ENCODE results near the gene ST3GAL4.
A peak's percentile ranks its signal among the peaks of the same experiment; 100 is the strongest.
"Not testable (repeated sequence)": the region's sequence is repeated elsewhere in the genome, so short reads cannot be mapped to it uniquely, and the experiment has no call there.

Gene ST3GAL4

DNA sequence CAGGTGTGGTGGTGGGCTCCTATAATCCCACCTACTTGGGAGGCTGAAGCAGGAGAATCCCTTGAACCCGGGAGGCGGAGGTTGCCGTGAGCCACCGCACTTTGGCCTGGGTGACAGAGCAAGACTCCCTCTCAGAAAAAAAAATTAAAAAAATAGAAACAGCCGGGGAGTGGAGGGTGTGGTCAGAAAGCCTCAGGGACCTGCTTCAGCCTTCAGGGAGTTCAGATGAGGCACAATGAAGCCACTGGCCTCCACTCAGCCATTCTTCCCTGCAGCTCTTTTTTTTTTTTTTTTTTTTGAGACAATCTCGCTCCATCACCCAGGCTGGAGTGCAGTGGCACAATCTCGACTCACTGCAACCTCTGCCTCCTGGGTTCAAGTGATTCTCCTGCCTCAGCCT, 8.5 kb upstream of the ST3GAL4 start:
- DNase-seq (ENCODE audit: low spot score), result not testable (repeated sequence)

DNA sequence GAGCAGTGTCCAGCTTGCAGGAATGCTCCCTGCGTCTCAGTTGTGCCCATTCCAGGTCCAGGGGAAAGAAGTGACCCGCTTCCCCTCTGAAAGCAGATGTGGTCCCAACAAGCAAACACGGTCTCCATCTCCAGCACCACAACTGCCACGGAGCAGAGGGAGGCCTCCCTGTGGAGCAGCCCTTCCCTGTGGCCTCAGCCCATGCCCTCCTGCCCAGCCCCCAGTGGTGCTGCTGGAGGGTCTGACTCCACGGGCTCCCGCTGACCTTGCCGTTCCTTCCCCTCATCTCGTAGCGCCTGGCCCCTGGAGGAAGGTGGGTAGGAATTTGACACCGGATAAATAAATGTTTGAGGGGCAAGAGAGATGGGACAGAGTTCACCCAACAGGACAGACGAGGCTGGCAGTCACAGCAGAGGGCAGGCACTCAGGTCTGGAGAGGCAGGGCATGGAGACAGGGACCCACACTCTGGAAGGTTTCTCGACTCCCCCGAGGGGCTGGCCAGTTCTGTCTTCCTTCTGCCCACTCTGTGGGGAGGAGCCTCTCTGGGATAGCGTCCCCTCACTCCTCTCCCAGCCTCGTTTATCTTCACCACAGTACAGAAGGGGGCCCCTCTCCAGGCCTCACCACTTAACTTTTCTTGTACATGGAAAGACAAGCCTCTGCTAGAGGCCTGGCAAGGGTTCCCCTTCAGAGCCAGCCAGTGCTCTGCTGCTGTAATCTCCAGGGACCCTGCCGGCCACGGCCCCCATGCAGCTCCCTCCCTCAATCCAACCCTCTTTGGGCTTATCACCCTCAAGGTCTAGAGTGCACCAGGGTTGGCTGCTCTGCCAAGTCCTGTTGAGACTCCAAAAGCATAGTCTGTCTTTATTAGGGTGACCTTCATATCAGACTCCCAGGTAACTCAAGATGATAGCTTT, 7.5 kb upstream of the ST3GAL4 start:
- no peak for DNase-seq (ENCODE audit: low spot score)

DNA sequence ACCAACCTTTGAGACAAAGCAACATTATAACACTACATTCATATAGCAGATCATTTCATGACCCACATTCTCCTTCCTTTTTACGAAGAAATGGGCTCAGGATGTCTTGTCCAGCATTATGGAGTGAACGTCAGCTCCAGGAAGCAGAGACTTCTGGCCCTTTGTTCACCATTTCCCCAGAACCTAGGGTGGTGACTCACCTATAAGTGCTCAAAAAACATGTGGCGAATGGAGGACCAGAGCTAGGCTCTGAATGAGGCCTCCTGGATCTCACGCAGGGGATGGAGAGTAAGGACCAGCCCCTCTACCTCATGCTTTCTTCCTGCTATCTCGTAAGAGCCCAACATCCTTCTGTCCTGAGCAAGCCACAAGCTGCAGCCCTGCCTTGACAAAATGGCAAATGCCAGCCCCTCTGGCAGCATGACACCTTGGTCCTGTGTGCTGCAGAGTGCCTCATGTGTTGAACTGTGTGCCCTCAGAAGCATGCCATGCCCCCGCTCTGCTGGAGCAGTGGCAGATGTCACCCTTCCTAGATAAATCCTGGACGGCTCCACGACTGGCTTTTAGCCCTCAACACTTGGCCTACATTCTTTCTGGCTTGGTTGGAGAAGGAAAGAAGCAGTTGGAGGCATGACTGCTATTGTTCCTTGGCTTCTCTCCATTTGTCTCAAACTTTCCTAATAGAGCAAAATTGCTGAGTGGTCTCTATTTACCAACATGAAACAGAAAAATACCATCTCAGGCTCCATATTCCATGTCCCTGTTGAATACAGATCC, 6.5 kb upstream of the ST3GAL4 start:
- DNase-seq (ENCODE audit: low spot score), result peak; percentile 9

DNA sequence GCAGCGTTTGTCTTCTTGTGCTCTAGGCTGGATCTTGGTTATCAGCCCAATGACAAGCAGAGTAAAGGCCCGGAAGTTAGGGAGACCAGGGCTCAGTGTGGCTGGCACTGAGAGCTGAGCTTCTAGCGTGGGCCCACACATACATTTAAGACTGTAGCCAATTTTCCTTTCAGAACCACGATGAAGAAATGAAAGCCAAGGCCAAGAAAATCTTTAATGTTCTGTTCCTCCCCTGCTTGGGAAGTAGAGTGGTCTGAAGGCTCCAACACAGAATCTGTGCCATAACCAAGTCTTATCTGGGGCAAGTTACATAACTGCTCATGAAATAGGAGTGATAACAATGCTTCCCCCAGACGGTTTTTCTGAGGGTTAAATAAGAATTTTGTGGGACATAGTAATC, 4.7 kb upstream of the ST3GAL4 start:
- DNase-seq (ENCODE audit: low spot score), result no peak

DNA sequence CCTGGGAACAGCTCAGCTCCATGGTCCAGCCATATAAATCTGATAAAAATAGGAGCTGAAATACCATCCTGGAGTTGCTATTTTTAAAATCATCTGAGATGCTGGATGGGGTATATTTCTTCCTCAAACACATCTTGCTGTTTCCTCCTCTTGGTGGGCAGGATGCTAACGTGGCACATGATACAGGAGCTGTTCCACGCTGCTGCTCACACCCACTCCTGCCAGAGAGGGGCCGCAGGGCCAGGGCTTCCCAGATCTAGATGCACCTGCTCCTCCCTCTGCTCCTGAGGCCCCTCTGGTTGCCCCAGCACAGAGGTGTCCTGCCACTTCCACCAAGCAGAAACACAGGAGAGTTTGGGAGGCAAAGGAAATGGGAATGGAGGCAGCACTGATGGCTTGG, 3.3 kb upstream of the ST3GAL4 start:
- DNase-seq (ENCODE audit: low spot score), result no peak

DNA sequence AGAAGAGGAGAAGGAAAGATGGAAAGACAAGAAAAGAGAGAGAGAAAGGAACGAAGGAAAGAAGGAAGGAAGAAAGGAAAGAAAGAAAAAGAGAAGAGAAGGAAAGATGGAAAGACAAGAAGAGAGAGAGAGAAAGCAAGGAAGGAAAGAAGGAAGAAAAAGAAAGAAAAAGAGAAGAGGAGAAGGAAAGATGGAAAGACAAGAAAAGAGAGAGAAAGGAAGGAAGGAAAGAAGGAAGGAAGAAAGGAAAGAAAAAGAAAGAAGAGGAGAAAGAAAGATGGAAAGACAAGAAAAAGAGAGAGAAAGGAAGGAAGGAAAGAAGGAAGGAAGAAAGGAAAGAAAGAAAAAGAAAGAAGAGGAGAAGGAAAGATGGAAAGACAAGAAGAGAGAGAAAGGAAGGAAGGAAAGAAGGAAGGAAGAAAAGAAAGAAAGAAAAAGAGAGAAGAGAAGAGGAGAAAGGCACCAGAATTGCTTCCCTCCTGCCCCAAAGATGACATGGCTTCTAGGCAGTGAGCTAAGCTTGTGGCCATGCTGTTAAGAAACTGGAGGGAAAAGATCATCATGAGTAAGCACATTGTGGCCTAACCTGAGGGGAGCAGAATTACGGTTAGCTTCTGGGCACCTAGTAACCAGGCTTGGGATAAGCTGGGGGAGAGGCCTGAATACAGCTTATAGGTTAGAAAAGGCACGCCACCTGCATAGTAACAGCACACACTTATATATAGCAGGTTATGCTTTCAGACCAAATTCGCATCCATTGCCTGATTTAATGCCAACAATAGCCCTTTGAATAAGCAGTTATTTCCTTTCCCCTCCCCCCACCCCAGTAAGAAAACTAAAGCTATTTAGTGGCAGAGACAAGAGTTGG, 2.3 kb upstream of the ST3GAL4 start:
- DNase-seq (ENCODE audit: low spot score), result no peak

DNA sequence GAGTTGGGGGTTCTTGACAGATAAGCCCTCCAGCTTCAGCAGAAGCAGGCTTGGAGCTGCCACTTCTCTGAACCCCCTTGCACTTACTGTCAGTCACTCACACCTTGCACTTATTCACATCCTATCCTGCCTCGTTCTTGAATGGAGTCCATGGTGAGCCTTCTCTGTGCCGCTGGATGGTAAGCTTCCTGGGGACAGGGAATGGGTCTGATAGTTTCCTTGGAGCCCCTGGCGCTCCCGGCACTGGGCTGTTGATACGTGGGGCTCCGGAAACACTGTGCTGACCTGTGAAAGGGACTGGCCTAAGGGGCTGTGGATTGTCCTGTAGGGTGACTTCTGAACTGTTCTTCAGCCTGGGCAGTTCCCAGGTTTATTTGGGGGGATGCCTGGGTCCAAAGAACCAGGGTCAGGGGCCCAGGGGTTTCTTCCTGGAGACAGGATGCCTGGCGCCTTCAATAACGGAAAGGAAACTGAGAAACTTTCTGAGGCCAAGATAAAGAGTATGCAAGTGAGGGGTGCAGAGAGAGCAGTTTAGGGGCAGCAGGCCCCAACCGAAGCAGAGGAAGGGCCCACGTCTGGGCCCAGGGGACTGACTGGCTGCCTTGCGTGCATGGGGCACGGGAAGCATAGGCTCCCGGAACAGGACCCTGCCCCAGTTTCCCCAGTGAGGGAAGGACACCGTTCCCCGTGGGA, 709 bp upstream of the ST3GAL4 start:
- DNase-seq (ENCODE audit: low spot score), result no peak

DNA sequence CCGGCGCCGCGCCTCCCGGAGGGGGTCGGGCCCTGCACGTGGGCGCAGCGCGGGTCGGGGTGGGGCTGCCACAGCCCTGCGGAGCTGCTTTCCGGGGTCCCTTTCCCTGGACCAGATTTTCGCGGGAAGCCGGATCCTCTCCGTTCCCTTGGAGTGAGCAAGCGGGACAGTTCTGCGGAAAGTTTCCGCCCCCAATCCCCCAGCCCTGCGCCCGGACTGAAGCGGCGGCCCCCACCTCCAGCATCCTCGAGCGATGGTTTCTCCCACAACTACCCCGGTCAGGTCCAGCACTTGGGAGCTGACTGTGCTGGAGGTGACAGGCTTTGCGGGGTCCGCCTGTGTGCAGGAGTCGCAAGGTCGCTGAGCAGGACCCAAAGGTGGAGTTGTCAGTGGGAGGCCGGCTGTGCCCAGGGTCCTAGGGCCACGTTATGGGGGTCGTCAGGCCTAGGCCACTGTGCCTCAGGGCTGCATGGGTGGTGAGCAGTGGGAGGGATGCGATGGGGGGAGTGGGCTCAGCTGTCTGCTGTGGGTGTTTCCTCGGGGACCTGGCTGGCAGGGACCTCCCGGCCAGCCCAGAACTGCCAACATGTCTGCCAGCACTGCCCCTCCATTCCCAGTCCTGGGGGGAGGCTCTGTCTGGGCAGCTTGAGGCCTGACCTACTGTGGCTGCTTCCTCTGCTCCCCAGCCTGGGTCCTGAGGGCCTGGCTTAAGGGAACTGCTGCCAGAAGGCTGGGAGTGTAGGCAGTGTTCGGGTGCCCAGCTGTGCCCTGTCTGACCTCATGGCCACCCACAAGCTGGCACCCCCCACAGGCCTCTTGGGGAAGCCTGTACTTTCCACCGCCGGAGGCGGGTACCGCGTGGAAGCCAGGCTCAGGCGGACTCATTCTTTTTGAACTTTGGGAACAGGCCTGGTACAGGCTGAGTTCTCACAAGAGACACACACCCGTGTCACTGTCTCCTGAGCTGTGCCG, 726 bp downstream of the ST3GAL4 start:
- DNase-seq (ENCODE audit: low spot score), result peak; percentile 94

DNA sequence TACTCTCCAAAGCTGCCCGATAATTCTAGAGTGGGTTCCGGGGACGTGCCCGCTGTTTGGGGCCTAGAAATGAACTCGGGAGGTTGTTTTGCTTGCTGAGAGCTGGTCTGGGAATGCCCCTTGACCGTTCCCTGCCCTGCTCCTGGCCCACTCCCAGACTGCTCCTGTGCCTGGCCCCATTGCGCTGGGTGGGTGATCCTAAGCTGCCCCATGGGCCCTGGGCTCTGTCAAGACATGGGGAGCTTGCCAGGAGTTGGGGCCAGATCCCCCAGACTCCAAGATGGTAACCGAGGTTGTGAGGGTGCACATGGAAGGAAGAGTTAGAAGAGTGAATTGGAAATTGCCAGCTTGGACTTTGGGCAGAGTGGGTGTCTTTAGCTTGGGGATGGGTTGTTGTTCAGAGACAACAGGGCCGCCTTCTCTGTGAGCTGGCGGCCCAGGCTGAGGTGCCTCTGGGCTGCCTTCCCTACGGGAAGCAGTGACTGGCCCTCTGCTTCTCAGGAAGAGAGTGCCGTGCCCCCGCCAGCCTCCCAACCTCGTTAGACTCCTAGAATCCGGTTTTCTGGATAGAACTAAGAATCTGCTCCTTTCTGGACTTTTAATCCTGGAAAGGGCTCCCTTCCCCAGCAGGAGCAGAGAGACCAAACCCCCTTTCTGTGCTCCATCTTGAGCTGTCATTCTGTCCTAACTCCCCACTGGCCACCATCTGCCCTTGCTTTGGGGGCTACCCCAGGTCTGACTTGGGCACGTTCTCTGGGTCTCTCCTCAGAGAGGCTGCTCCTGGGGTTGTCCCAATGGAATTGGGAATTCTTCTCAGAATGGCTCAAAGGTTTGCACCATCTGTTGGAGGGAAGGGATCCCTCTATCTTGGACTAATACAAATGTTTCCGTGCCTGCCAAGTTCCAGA, 1.8 kb downstream of the ST3GAL4 start:
- no peak for DNase-seq (ENCODE audit: low spot score)

DNA sequence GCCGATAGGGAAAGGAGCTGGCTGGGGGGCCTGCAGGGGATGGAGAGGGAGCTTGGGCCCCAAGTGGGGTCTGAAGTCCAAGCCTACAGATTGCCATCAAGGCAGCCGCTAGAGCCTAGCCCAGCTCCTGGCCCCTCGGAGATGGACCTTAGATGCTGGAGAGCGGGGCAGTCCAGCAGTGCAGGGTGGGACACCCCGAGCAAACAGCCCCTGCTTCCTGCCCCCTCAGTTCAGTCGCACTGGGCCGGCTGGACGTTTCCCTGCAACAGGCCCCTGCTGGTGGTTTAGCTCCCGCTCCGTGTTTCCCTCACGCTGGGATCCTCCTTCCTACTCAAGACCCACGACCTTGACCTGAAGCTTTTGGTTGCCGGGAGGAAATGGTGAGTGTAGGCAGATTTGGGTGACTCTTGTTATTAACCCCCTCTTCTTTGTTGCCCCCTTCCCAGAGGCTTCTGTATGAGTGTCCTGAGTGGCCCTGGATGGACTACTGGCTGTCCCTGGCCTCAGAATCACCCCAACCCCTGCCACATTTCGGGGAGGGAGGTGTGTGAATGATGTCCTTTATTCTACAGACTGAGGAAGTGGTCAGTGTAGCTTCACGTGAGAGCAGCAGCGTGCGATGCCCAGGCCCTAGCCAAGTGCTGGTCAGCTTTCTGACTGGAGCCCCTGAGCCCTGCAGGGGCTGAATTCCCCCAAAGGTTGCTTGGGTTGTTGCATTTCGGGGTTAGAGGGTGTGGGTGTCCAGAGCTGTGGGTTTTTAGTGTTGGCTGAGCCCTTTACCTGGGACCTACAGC, 2.7 kb downstream of the ST3GAL4 start:
- no peak for DNase-seq (ENCODE audit: low spot score)

DNA sequence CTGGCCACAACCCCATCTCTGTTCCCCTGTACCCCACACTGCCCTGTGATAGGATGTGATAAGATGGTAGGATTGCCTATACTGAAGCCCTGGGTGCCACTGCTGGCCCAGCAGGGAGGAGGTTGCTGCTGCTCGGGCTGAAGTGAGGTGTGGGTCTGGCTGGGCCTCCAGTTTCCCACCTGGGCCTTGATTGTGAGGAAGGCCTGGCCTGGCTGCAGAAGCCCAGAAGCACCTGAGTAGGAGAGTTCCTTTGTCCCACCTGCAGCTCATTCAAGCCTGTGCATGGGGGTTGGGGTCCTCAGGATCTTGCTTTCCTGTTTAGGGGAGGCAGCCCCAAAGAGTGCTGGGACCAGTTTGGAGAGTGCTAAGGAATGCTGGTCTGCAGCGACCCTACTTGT, 3.3 kb downstream of the ST3GAL4 start:
- DNase-seq (ENCODE audit: low spot score), result no peak

DNA sequence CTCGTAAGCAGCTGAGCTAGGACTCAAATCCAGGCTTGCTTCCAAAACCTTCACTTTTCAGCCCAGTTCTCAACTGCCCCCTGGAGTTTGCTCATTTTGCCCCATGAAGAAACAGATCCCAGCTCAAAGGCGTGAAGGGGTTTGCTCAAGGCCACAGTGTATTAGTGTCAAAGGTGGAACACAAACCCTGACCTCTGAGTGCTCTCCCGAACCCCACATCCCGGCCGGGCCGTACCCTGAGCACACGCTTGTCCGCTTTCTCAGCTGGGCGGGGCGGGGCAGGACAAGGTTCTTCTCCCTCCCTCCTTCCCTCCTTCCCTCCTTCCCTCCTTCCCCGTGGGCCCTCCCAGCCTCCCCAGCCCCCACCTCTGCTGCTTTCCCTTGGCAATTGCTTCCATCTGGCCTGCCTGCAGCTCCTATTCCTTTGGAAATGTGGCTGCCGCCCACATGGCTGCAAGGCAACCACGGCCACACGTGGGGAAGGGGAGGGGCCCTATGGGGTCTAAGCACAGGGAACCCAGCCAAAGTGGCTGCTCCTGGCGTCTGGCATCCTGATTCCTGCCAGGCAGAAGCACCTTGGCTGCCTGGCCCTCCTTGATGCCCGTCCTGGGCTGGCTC, 4.1 kb downstream of the ST3GAL4 start:
- peak; percentile 64 for DNase-seq (ENCODE audit: low spot score)

DNA sequence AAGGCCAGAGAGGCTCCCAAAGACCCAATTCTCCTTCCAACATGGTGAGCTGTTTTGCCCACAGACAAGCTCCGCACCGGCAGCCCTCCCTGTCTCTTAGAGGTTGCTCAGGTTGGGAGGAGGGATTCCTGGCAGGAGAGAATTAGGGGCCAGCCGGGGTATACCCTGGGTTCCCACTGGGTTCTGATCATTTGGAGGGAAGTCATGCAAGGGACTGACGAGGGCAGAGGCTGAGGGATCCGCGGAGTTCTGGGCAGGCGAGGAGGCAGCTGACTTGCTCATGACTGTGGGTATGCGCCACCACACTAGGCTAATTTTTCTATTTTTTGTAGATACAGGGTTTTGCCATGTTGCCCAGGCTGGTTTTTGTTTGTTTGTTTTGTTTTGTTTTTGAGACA, 4.6 kb downstream of the ST3GAL4 start:
- DNase-seq (ENCODE audit: low spot score), result peak; percentile 57

DNA sequence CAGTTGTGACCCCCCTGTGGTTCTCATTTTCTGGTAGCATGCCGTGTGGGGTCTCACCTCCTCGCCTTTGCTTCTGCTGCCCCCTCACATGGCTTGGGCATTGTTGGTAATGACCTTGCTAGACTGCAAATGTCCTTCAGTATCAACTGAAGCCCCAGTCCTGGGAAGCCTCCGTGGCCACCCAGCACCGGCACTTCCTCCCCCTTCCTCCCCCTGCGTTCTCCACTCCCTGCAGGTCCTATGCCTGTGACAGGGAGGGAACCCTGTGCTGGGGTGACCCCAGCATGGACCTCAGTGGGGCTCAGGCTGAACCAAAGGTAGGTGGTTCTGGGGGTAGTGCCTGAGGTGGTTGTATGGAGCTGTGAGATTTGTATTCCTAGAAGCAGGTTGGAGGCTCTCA, 5.9 kb downstream of the ST3GAL4 start:
- no peak for DNase-seq (ENCODE audit: low spot score)

DNA sequence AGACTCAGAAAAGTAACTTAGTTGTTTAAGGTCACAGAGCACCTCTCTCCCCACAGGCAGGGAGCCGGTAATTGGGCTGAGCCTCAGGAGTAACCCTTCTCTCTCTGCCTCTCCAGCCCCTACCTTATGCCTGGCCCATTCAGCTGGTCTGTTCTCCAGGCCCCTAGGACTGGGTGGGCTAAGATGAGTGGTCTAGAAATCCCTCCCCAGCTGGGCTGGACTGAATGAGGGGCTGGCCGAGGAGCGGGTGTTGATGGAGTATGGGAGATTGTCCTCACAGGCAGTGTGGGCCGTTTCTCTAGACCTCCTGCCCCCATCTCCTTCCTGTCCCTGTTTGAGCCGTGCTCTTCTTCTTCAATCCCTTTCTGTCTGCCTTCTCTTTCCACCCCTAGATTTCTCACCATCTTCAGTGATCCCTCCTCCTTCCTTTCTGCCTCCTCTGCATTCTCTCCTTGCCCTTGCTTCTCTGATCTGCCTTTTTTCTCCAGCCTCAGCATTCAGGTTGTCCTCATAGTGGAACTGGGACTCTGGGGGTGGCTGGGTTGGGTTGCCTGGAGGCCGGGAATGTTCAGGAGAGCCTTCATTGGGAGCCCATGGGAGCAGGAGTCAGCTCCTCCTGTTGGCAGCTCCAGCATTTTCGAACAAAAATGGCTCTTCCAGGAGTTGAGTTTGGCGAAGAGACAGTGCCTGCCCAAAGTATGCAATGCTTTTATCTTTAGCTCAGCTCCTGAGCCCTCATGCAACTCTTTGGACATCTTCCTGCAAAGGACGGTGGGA, 7.6 kb downstream of the ST3GAL4 start:
- no peak for DNase-seq (ENCODE audit: low spot score)

DNA sequence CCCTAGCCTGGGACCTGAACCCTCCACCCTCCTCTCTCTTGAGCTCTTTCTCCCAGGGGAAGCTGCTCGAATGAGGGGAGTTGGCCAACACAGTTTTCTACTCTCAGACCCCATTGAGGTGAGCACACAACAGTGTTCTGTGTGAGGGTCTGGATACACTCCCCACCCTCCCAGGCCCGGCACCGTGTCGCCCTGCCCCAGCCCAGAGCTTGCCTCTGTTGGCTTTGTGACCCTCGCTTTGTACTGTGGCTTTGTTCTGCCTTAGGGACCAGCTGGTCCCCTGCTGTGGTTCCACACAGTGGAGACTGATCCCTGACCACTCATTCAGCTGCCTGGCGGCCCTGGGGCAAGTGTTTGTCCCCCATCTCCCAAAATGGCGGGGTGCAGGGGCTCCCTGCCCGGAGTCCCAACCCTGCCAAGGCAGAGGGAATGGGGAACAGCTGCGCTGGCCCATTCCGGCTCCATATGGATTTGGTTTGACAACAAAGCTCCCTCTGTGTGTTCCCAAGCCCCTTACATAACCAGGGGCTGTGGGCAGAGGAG, 8.3 kb downstream of the ST3GAL4 start:
- DNase-seq (ENCODE audit: low spot score), result peak; percentile 94

DNA sequence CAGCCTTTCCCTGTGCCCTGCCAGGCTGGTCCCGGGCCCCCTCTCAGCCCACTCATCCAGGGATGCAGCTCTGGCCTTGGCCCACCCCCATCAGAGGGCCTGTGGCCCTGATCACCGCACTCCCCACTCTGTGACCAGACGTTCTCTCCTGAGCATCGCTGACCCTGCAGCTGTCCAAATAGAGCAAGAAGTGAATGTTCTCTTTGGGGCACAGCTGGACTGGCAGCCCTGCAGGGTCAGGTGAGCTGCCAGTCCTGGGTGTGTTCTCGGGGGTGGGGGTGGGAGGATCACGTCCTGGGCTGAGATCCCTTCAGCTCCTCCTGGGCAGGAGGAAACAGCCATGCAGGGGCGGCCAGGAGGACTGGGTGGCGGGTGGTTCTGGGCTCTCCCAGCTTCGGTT, 9.2 kb downstream of the ST3GAL4 start:
- not testable (repeated sequence) for DNase-seq (ENCODE audit: low spot score)

Data from globus pallidus (tissue), 1 donor.